Measurements from ENCODE around the gene NPRL2. TPM values are rescaled to one million over a fixed set of nuclear protein-coding genes. Genes with fewer than 3 reads are reported as not detected.

Gene NPRL2
- total and polyA plus RNA-seq, 2 of the 8 experiments (the other 6 are each of a cell fraction or from before 2014, with no cell fraction given) = 28.4 to 51.4 TPM

GRCh38 chr3:50299638-50299928, 51.0 kb downstream of the NPRL2 start:
- ChIA-PET CTCF (ENCODE audit: partially characterized antibody) (interaction anchor here (1.1 to 1.7 kb wide), 12 partner anchors 16 to 1090 kb away, joined by 3 to 7 read pairs (median 3); partner anchors contain the start of gene TUSC2), POLR2A (ENCODE audit: partially characterized antibody) (interaction anchor here (1.1 to 11.3 kb wide), 7 partner anchors 10 to 61 kb away, joined by 3 to 149 read pairs (median 3); partner anchors contain the start of genes HYAL2 and SEMA3B)
- H3K4me3 ChIP-seq (ENCODE audit: extremely low read depth in 1 of 4, insufficient read depth in 2 of 4, low read depth in 3 of 4, low read length in 4 of 4) = peak overlapping the region in 3 of 4 experiments; percentile 14 to 52 (median 17); a peak in 5 of 8 replicates
- H3K14ac ChIP-seq (ENCODE audit: insufficient read length) = no peak overlapping the region
- H3K4ac ChIP-seq (replicated peaks; ENCODE audit: insufficient read length, low read depth, low read length) = no peak overlapping the region
- no peak overlapping the region for H4K5ac ChIP-seq (ENCODE audit: insufficient read length, low read depth, low read length)
- FAIRE-seq (no peak), DNase-seq (ENCODE audit: low read depth in 1 of 2, low spot score in 2 of 2) (no peak)
- H3K23ac ChIP-seq (ENCODE audit: insufficient read length) = no peak overlapping the region
- no peaks in the 10 kb centered on the region for H3K36me3 ChIP-seq (ENCODE audit: control insufficient read depth in 2 of 4, insufficient read depth in 4 of 4, low read length in 3 of 4)
- no peak overlapping the region for H2BK20ac ChIP-seq (ENCODE audit: low read length)
- peak overlapping the region; percentile 7 for H4K91ac ChIP-seq (replicated peaks; ENCODE audit: insufficient read length, low read length)
- H2BK5ac ChIP-seq (ENCODE audit: low read depth, low read length) = no peak overlapping the region
- no peak overlapping the region for H4K8ac ChIP-seq (ENCODE audit: extremely low read depth, insufficient read depth, low read length)
- TF ChIP-seq MAX (IDR thresholded peaks at IDR 0.05) = no peak
- peak; percentile 14; the same call in 1 of the 2 replicates for TF ChIP-seq TAF1 (IDR thresholded peaks at IDR 0.05; ENCODE audit: low read depth, low read length)
- TF ChIP-seq CREB1 (IDR thresholded peaks at IDR 0.05) = no peak
- no peak for TF ChIP-seq E2F6 (IDR thresholded peaks at IDR 0.05)
- H3K79me1 ChIP-seq (ENCODE audit: low read depth, low read length) = no peaks in the 10 kb centered on the region
- H2BK12ac ChIP-seq (ENCODE audit: low read depth, low read length) = peak overlapping the region; percentile 35; the same call in 1 of the 2 replicates
- peaks cover 0 to 26% (median 12%) of the 10 kb centered on the region in 4 experiments; a peak in 6 of 7 replicates for H3K4me1 ChIP-seq (replicated peaks in 1 of 4; ENCODE audit: control insufficient read depth in 3 of 4, insufficient read depth in 4 of 4, low read length in 3 of 4)
- H2BK120ac ChIP-seq (replicated peaks; ENCODE audit: low read depth, low read length) = no peak overlapping the region
- peak overlapping the region; percentile 67 to 76 for H3K4me2 ChIP-seq (ENCODE audit: insufficient read depth in 1 of 2, low read depth in 2 of 2, low read length in 2 of 2)
- peak overlapping the region; percentile 27; the same call in 1 of the 2 replicates for H3K18ac ChIP-seq (ENCODE audit: extremely low read depth, low read length)
- no peaks in the 10 kb centered on the region; a peak in 1 of 7 replicates for H3K27me3 ChIP-seq (replicated peaks in 1 of 4; ENCODE audit: control insufficient read depth in 3 of 4, extremely low read depth in 1 of 4, insufficient read depth in 3 of 4, low read length in 3 of 4)
- H2AK5ac ChIP-seq (ENCODE audit: low read depth, low read length) = no peak overlapping the region
- no peaks in the 10 kb centered on the region for H3K79me2 ChIP-seq (ENCODE audit: control insufficient read depth in 1 of 2, insufficient read depth in 2 of 2, low read length in 2 of 2)
- H3K9ac ChIP-seq (replicated peaks in 1 of 4; ENCODE audit: extremely low read depth in 1 of 4, low read depth in 3 of 4, low read length in 3 of 4) = peak overlapping the region in 2 of 4 experiments; percentile 31 to 45; a peak in 2 of 7 replicates
- H3K56ac ChIP-seq (replicated peaks; ENCODE audit: insufficient read length, low read depth, low read length) = no peak overlapping the region
- H3K23me2 ChIP-seq (ENCODE audit: low read depth, low read length) = peaks cover 5% of the 10 kb centered on the region; the same call in 1 of the 2 replicates
- H3K27ac ChIP-seq (ENCODE audit: low read depth, low read length) = 0 out of 2 replicates have a peak overlapping the region, but pooled peaks have one; percentile 22
- H3K9me3 ChIP-seq (ENCODE audit: insufficient read depth in 2 of 2, low read depth in 1 of 2, low read length in 1 of 2) = no peaks in the 10 kb centered on the region
- H2BK15ac ChIP-seq (ENCODE audit: low read length) = no peak overlapping the region
- 7% methylated on average over 12 of the region's 12 CpGs; no CpG with 5 or more reads in 1 of the 2 experiments for WGBS, 2 experiments (ENCODE audit: extremely low coverage in 1 of 2, insufficient coverage in 1 of 2, insufficient read length in 1 of 2, insufficient replicate concordance in 2 of 2, low coverage in 1 of 2, low lambda C conversion rate in 2 of 2, missing lambda C conversion rate in 1 of 2)
- H2AFZ ChIP-seq (ENCODE audit: low read length) = no peak overlapping the region
- peaks cover 0 to 2% of the 10 kb centered on the region in 2 experiments for H4K20me1 ChIP-seq (replicated peaks in 1 of 2; ENCODE audit: control insufficient read depth in 1 of 2, insufficient read depth in 2 of 2, low read length in 2 of 2)

Measured in H1 (cell line).